ENCODE data around the gene ZNF846.
"Not testable (repeated sequence)": the region's sequence is repeated elsewhere in the genome, so short reads cannot be mapped to it uniquely, and the experiment has no call there.

Gene ZNF846

DNA sequence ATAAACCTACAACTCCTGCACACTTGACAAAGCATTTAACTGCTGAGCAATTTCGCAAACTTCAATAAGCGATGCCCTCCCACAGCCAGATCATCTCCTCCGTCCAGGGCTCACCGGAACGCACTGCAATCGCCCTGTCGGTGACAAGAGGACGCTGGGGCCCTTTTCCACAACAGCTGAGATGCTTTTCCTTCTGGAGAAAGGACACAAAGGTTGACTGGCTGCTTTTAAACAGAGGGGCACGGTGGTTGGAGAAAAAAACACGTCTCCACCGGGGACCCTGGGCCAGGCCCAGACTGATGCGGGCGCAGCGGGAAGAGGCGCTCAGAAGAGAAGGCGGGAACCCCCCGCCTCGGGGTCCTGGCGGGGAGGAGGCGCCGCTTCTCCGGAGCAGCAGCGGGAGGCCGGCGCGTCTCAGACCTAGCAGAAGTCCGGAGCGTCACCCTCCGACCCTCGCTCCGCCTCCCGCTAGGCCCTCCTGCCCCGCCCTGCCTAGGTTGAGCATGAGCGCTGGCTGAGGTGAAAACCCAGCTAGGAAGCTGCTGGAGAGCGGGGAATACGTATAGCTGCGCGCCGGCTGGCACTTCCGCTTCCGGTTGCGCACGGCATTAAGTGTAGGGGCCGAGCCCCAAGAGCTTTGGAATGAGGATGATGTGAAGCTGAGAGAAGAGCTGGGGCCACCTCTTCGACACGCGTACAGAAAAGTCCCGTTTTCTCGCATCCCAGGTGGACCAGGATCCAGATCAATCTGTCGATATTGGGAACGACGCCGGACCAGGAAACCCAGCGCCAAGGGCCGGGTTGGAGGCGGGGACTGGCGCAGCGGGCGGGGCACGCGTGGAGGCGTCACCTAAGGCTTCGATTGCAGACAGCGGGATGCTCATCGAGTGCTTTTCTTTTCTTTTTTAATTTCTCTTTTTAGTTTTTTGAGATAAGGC, at the start of gene ZNF846:
Gene ZNF846 (minus strand): TSS at position 564 of the 938 bp plus-strand sequence. CDS start 3,788 bp downstream, outside the sequence.
- FAIRE-seq, result peak; percentile 96

DNA sequence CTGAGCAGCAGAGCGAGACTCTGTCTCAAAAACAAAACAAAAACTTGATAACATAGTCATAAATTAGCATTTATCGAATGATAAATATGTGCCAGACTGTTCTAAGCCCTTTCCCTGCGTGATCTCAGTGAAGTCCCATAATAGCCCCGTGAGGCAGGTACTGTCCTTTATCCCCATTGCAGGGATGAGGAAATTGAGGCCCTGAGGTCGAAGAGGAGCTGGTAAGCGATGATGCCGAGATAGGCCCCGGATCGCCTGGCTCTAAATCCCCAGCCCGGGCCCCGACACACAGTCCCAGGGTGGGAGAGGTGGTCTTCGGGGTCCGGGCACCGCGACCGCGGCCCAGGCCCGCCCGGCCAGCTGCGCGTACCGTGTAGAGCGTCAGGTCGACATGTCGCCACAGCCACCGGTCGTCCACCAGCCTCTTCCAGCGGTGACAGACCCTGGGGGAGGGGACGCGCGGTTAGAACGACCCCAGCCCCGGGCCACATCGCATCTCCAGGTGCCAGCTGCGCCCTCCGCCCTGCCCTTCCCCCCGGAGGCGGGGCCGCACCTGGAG, 49.7 kb upstream of the ZNF846 start:
- DNase-seq (ENCODE audit: insufficient read length, low spot score) (no peak), FAIRE-seq (no peak)

More for the DNA sequence above, at the start of gene ZNF846:
- peak; percentile 98 for DNase-seq (ENCODE audit: insufficient read length, low spot score)

DNA sequence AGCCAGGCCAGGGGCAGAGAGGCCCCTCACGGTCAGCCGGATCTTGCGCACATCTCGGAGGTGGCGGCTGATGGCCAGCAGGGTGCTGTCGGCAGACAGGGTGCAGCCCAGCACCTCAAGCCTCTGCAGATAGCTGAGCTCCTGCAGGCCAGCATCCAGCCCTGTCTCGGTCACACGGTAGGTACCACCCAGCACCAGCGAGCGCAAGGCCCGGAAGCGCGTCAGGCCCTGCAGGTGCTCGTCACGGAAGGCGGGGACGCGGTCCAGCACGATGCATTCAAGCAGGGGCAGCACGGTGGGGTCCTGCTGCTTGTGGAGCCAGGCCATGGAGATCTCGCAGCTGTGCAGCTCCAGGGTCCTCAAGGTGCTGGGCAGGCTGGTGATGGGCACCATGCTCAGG, 42.6 kb upstream of the ZNF846 start:
- FAIRE-seq (no peak), DNase-seq (ENCODE audit: insufficient read length, low spot score) (no peak)

DNA sequence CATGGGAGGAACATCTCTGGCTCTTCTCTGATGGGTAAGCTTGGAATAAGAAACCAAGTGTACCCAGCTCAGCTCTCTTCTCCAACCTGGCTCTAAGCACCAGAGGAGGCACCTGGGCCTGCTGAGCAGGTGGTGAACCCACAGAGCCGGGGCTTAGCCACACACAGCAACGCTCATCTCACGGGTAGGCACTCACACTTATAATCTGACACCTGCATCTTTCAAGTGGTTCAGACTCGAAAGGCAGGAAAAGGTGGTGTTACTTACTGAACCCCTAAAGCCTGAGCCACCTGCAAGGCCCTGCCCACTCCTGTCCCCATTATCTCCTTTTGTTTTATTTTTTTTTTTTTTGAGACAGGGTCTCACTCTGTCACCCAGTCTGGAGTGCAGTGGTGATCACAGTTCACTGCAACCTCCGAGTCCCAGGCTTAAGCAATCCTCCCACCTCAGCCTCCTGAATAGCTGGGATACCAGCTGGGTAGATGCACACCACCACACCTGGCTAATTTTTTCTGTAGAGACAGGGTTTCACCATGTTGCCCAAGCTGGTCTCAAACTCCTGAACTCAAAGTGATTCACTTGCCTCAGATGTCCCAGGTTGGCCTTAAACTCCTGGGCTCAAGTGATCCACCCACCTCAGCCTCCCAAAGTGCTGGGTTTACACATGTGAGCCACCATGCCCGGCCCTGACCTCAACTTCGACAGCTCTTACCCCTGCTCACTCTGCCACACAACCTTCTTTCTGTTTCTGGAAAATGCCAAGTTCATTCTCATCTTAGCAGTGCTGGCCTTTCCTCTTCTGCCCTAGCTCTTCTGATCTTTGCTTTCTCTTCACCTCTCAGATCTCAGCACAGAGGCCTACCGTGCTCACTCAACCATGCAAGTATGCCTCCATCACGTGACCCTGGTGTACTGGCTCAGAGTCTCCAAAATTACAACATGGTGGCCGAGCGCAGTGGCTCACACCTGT, 40.6 kb upstream of the ZNF846 start:
- DNase-seq (ENCODE audit: insufficient read length, low spot score), result no peak
- no peak for FAIRE-seq

DNA sequence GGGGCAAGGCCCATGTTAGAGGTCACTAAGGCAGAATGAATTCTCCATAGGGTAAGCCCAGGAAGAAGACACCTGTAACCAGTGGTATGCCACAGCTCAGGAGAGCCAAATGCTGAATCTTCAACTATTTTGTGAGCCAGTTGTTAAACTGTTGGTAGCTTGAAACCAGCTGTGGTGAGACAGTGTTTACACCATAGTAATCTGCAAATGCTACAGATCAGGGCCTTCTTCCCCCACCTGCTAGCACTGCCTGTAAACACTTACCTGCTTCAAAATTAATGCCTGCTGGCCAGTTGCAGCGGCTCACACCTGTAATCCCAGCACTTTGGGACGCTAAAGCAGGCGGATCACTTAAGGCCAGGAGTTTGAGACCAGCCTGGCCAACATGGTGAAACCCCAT, 38.3 kb upstream of the ZNF846 start:
- no peak for FAIRE-seq
- DNase-seq (ENCODE audit: insufficient read length, low spot score), result no peak

DNA sequence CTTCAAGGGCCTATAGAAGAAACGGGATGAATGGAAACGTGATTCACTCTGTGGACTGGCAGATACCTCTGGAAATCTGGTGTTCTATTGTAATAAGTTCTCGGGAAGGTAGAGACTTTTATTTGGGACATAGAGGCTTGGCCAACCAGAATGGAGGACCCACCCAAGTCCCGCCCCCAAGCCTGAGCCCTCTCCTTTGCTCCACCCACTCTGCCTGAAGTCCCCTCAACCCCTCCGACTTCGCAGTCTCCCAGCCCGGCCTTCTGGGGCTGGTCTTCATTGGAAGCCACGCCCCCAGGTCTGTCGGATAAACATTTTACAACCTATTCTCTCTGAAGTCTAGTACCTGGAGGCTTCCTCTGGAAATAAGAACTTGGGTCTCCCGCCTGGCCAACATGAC, 33.4 kb upstream of the ZNF846 start:
- no peak for FAIRE-seq
- DNase-seq (ENCODE audit: insufficient read length, low spot score), result no peak

DNA sequence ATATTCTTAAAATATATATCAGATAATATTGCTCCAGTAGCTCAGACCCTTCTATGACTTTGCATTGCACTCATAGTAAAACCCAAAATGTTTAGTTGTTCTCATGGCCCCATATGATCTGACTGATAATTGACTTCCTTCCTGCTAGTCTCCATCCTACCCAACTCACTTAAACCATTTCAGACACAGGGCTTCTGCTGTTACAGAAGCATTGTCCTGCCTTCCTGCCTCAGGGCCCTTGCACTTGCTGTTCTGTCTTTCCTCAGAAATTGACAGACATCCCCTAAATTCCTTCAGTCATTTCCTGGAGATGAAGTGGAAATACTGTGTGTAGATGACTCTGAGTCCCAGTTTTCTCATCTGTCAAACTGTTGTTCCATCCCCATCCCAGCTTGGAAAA, 30.6 kb upstream of the ZNF846 start:
- DNase-seq (ENCODE audit: insufficient read length, low spot score), result no peak
- FAIRE-seq, result no peak

DNA sequence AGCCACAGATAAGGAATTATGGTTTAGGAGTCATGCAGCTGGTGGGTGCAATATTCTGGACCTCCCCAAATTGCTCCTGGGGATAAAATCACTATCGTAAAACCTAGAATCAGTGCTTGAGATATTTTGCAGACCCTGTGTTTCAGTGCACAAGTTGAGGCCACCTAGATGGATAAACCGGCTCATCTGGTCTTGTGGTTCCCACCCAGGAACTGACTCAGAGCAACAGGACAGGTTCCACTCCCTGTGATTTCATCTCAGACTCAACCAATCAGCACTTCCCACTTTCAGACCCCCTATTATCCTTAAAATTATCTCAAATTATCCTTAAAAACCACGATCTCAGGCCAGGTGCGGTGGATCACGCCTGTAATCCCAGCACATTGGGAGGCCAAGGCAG, 29.3 kb upstream of the ZNF846 start:
- FAIRE-seq (no peak), DNase-seq (ENCODE audit: insufficient read length, low spot score) (no peak)

DNA sequence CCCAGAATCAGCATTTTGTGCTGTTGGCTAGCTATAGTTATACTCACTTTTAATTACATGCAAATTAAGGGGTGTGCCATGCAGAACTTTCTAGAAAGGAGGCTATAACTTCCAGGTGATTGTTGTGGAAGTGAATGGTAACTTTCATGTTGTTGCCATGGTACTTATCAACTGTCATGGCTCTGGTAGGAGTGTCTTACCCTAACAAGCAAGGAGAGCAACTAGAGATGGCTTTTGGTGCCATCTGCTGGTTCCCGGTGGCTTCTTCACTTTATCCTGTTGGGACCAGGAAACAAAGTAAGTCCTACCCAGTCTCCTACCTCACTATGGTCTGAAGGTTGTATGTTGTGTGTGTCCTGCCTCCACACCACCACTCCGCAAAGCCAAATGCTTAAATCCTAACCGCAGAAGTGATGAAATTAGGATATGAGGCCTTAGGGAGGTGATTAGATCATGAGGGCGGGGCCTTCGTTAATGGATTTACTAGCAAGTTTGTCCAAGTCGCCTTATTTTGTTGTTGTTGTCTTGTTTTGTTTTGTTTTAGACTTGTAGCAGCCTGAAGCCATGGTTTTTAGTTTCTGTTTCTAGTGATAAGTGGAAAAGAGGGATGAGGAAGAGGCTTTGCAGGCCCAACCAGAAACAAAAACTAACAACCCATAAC, 27.7 kb upstream of the ZNF846 start:
- DNase-seq (ENCODE audit: insufficient read length, low spot score) (peak; percentile 81), FAIRE-seq (peak; percentile 73)

DNA sequence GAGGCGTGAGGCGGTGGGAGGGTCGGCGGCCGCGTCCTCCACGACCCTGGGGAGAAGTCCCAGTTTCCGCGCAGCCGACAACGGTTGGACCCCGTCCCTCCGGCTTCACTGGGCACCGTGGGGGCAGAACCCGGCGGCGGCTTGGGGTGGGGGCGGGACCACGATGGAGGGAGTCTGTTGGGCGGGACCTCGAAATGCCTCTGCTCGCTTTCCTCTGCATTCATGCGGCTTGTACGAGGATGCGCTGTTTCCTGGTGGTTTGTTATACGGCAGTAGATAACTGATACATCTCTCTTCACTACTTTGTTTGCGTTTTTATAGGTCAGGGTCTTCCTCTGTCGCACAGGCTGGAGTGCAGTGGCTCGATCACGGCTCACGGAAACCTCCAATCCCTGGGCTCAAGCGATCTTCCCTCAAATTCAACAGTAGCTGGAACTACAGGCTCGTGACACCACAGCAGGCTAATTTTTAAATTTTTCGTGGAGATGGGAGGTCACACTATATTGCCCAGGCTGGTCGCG, 24.6 kb upstream of the ZNF846 start:
- FAIRE-seq, result no peak
- DNase-seq (ENCODE audit: insufficient read length, low spot score), result no peak

DNA sequence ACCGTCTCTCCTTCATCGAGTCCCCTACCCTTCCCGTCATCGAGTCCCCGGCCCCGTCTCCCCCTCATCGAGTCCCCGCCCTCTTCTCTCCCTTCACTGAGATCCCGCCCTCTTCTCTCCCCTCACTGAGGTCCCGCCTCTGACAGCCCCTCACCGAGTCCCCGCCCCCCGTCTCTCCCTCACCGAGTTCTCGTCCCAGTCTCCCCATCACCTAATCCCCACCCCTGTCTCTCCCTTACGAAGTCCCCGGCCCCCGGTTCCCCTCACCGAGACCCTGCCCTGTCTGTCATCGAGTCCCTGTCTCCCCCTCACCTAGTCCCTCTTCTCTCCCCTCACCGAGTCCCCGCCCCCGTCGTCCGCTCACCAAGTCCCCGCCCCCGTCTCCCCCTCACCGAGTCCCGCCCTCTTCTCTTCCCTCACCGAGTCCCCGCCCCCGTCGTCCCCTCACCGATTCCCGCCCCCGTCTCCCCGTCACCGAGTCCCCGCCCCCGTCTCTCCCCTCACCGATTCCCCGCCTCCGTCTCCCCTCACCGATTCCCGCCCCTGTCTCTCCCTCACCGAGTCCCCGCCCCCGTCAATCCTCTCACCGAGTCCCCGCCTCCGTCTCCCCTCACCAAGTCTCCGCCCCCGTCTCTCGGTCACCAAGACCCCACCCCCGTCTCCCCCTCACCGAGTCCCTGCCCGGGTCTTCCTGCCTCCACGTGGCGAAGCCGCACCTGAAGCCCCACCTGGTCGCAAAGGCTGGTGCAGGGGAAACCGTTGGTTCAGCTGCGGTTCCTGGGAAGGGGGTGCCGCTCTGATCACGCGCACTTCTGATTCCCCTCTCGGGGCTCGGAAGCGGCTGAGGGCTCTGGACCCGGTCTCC, 23.9 kb upstream of the ZNF846 start:
- peak; percentile 78 for DNase-seq (ENCODE audit: insufficient read length, low spot score)
- peak; percentile 74 for FAIRE-seq

DNA sequence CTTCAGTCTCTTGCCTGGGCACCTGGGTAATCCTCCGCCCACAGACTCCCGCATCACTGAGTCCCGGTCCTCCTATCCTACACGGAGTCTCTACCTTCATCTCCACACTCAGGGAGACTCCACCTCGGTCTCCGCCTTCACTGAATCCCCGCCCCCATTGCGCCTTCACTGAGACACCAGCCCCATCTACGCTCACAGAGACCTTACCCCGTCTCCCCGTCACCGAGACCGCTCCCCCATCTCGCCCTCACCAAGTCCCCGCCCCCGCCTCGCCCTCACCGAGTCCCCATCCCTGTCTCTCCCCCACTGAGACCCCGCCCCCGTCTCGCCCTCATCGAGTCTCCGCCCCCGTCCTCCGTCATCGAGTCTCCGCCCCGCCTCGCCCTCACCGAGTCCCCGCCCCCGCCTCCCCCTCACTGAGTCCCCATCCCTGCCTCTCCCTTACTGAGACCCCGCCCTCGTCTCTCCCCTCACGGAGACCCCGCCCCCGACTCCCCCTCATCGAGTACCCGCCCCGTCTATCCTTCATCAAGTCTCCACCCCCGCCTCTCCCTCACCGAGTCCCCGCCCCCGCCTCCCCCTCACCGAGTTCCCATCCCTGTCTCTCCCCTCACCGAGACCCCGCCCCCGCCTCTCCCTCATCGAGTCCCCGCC, 23.1 kb upstream of the ZNF846 start:
- DNase-seq (ENCODE audit: insufficient read length, low spot score) (peak; percentile 88), FAIRE-seq (peak; percentile 90)

DNA sequence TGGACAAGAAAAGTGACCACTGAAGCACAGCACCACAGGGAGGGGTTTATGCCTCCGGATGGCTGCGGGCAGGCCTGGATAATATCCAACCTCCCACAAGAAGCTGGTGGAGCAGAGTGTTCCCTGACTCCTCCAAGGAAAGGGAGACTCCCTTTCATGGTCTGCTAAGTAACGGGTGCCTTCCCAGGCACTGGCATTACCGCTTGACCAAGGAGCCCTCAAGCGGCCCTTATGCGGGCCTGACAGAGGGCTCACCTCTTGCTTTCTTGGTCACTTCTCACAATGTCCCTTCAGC, 22.5 kb upstream of the ZNF846 start:
- FAIRE-seq; DNase-seq (ENCODE audit: insufficient read length, low spot score): not testable (repeated sequence)

DNA sequence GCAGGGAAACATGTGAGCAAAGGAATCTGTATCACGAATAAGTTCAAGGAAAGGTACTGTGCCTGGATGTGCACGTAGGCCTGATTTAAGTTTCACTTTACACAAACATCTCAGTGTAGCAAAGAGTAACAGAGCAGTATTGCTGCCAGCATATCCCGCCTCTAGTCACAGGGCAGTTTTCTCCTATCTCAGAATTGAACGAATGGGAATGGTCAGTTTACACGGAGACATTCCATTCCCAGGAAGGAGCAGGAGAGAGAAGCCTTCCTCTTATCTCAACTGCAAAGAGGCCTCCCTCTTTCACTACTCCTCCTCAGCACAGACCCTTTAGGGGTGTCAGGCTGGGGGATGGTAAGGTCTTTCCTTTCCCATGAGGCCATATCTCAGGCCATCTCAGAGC, 21.0 kb upstream of the ZNF846 start:
- DNase-seq (ENCODE audit: insufficient read length, low spot score), result not testable (repeated sequence)

DNA sequence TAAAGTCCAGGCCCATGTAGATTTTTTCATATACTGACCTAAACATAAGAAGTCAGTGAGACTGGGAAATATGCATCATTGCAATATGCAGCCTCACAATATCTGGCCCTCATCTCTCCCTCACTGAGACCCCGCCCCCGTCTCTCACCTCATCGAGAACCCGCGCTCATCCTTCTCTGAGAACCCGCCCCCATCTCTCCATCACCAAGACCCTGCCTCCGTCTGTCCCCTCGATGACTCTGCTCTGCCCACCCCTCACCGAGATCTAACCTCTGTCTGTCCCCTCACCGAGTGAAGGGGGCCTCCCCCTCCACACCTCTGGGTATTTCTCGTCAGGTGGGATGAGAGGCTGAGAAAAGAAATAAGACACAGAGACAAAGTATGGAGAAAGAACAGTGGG, 20.5 kb upstream of the ZNF846 start:
- DNase-seq (ENCODE audit: insufficient read length, low spot score), result no peak
- FAIRE-seq, result no peak

More for the DNA sequence above, 21.0 kb upstream of the ZNF846 start:
- FAIRE-seq, result not testable (repeated sequence)

DNA sequence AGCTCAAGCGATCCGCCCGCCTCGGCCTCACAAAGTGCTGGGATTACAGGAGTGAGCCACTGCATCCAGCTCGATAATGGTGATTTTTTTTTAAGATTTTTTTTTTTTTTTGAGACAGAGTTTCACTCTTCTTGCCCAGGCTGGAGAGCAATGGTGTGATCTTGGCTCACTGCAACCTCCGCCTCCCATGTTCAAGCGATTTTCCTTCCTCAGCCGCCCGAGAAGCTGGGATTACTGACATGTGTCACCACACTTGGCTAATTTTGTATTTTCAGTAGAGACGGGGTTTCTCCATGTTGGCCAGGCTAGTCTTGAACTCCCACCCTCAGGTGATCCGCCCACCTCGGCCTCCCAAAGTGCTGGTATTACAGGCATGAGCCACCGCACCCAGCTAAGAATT, 20.1 kb upstream of the ZNF846 start:
- not testable (repeated sequence) for FAIRE-seq; DNase-seq (ENCODE audit: insufficient read length, low spot score)

DNA sequence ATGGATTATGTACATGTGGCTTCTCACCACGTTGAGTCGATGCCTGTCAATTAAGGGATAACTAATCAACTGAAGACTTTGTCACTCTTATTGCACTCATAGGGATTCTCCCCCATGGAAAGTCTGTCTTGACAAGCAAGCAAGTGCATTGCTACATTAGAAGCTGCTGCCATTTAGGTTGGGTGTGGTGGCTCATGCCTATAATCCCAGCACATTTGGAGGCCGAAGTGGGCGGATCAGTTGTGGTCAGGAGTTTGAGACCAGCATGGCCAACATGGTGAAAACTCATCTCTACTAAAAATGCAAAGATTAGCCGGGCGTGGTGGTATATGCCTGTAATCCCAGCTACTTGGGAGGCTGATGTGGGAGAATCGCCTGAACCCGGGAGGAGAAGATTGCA, 18.3 kb upstream of the ZNF846 start:
- no peak for DNase-seq (ENCODE audit: insufficient read length, low spot score)

DNA sequence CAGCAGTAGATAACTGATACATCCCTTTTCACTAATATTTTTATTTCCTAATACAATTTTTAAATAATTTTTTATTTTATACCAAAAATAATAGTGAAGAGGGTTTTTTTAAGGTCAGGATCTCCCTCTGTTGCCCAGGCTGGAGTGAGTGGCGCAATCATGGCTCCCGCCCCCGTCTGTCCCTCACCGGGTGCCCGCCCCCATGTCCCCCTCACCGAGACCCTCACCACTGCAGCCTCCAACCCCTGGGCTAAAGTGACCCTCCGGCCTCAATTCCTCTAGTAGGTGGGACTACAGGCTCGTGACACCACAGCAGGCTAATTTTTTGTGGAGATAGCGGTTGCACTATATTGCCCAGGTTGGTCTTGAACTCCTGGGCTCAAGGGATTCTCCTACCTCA, 17.8 kb upstream of the ZNF846 start:
- no peak for DNase-seq (ENCODE audit: insufficient read length, low spot score)
- FAIRE-seq, result no peak

More for the DNA sequence above, 18.3 kb upstream of the ZNF846 start:
- FAIRE-seq, result no peak

Data from HTR-8/SVneo (cell line).